GM18909 (cell line): ENCODE results near the gene C1QB.
"Not testable (repeated sequence)": the region's sequence is repeated elsewhere in the genome, so short reads cannot be mapped to it uniquely, and the experiment has no call there.

Experiments used
- ATAC-seq: cut with Tn5 transposase; IDR thresholded peaks from one replicate; pipeline ENCODE4 v1.9.1; 2021; ENCODE audit warnings: mild to moderate bottlenecking; ENCODE audit not compliant: unreplicated experiment, poor library complexity

Gene C1QB

DNA sequence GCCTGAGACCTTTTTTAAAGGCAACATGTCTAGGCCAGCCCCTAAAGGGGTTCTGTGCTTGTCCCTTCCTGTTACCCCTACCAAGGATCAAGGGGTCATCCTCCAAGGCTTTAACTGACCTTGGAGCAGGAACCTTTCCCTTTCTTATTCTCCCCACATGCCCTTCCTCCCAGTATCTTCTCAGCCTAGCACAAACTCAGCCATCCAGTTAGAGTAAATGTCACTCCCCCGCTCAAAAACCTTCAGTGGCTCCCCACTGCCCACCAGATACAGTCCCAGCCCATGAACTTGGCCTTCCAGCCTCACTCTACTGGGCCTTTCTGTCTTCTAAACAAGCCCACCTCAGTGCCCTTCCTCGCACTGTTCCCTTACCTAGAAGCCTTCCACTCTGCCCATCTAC lies 8.8 kb downstream of the C1QB start:
- no peak for ATAC-seq

DNA sequence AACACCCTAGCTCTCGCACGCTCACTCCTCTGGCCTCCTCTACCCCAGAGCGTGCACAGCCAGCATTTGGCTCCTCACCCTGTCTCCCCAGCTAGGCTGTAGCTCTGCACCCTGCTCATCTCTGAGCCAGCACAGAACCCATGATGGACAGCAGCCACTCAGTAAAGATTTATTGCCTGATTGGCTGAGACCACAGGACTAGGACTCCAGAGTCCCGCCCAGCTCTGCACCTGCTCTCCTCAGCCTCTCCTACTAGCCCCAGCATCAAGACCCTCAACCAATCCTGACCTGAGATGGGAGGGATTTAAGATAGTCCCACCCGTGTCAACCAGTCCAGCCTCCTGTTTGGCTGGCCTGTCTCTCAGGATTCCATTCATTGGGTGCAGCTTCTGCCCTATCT lies 9.3 kb downstream of the C1QB start:
- ATAC-seq: no peak

DNA sequence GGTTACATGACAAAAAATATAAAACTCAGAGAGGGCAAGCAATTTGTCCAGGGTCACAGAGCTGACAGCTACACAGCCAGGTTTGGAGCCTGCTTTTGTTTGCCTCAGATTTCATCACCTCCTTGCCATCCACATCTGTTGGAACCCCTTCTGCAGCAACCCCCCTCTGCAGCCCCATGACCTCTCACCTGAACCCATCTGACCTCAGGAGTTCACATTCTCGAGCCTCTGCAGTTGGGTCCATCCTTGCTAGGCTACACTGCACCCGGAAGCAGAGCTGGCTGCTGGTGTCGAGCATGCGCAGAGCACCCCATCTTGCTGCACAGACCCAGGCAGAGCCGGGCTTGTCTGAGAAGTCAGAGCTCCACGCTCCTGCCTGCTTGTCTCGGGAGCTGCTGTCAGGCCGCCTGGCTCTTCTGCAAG lies 10.0 kb downstream of the C1QB start:
- ATAC-seq: no peak

DNA sequence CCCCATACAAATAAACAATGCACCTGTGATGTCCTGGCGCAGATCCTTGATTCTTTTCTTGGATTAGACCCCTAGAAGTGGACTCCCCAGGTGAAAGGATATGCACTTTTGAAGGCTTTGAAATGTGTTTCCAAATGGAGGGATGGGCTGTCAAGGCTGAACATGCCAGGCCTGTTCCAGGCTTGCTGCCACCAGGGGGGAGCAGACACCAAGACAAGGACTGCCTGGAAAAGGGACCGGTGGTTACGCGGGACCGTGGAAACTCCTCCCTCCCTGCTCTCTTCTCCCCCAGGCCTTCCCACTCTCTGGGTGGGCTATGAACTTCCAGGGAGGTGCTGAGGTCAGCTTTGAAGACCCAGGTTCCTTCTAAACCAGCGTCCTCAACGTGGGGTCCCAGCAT lies 12.7 kb downstream of the C1QB start:
- ATAC-seq: no peak

DNA sequence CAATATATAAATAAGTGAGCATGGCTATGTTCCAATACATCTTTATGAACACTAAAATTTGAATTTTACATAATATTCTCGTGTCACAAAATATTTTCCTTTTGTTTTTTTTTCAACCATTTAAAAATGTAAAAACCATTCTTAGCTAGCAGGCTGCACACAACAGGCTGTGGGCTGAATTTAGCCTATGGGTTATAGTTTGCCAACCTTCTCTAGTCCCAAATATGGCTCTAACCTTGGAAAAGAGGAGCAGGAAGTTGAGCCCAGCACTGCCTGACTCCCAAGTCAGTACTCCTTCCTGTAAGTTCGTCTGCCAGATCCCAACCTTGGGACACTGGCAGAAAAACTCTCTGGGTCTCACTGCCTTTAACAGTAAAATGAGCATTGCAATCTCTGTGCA lies 13.4 kb downstream of the C1QB start:
- ATAC-seq: no peak

DNA sequence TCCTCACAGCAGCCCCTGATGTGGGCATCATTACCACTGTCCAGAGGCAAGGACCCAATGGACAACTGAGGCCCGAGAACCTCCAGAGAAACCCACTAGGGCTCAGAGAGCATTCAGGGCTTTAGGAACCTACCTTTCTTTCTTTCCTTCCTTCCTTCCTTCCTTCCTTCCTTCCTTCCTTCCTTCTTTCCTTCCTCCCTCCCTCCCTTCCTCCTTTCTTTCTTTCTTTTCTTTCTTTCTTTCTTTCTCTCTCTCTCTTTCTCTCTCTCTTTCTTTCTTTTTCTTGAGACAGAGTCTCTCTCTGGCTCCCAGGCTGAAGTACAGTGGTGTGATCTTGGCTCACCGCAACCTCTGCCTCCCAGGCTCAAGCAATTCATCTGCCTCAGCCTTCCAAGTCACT lies 15.8 kb downstream of the C1QB start:
- not testable (repeated sequence) for ATAC-seq

DNA sequence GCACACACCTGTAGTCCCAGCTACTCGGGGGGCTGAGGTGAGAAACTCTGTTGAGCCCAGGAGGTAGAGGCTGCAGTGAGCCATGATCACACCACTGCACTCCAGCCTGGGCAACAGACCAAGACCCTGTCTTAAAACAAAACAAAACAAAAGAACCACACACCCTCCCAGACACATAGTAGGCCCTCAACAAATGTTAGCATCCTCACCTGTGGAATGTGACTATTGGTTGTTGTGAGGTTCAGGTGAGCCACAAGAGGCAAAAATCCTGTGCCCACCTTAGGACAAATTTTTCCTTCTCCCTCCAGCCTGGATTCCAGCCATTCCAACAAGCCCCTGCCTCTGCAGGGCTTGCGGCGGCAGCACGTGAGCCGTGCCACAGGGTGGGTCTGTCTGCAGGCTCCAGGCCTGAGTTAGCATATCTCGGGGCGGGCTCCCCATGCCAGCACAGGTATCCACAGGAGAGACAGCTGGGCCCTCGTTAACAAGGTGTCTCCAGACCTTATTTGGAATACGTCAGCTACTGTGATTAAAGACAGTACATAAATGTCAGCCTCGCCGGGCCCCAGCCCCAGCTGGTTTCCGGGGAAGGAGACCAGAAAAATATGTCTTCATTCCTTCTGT lies 17.4 kb downstream of the C1QB start:
- no peak for ATAC-seq

DNA sequence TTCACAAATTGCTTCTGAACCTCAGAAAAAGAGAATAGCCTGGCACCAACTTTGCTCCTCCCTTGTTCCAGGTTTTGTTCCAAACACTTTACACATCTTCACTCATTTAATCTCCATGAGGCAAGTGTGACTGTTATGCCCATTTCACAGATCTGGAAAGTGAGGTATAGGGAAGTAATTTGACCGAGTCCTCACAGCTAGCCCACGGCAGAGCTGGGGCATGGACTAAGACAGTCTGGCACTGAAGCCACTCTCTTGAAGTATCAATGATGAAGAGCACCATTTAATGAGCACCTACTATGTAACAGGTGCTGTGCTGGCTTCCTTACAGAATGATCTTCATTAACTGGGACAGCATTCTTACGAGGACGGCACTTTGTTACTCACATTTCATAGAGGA lies 19.0 kb downstream of the C1QB start:
- no peak for ATAC-seq

DNA sequence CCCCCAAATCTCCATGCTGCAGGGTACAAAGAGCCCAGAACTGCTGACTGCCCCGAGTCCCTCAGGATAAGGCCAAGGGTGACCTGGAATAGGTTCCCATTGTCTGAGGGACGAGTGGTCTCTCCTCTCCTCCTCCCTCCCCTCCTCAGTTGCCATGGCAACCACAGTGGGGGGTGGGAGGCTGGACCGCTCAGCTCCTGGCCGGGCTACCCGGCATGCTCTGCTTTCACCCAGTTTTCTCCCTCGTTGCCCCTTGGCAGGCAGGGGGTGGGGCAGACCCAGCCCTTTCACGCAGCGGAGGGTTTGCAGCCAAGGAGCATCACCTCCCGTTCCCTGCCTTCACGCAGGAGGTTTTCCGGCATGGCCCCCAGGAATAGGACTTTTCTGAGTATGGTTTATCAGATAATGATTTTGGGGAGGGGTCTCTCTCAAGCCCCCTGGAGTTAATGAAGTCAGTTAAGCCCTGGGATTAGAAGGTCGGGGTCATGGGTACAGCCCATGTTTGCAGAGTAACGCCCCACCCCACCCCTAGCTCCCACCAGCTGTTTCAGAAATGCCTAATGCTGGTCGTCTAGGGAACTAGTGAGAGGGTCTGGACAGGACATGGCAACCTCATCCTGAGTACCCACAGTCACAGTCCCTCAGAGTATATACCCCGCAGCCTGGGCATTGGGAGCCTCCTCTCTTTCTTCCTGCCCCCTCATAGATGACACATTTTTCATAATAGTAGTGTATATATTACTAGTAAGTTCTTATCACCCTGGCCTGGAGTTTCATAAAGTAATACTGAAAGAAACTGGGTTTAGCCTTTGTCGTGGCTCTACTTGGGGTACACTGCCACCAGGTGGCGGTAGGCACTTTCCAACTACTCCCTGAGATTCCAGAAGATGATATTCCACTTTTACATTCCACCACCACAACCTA lies 20.7 kb downstream of the C1QB start:
- ATAC-seq: no peak

DNA sequence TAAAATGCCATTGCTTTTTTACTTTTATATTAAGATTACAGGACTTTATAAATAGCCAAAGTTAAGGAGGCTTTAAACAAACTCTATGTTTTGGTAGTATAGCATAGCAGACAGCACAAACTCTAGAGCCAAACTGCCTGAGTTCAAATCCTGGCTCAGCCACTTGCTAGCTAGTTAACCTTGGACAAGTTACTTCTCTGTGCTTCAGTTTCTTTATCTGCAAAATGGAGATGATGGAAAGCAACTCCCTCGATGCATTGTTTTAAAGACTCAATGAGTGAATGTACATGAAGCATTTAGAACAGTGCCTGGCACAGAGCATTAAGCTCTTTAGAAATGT lies 21.3 kb downstream of the C1QB start:
- no peak for ATAC-seq

DNA sequence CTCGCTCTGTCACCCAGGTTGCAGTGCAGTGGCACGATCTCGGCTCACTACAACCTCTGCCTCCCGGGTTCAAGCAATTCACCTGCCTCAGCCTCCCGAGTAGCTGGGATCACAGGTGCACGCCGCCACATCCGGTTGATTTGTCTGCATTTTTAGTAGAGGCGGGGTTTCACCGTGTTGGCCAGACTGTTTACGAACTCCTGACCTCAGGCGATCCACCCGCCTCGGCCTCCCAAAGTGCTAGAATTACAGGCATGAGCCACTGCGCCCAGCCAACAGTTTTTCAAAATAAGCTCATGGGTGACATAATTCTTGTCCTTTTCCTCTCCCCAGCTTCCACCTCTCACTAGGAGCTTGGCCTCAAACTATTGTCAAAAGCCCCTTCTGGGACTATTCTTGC lies 23.1 kb downstream of the C1QB start:
- ATAC-seq: not testable (repeated sequence)

DNA sequence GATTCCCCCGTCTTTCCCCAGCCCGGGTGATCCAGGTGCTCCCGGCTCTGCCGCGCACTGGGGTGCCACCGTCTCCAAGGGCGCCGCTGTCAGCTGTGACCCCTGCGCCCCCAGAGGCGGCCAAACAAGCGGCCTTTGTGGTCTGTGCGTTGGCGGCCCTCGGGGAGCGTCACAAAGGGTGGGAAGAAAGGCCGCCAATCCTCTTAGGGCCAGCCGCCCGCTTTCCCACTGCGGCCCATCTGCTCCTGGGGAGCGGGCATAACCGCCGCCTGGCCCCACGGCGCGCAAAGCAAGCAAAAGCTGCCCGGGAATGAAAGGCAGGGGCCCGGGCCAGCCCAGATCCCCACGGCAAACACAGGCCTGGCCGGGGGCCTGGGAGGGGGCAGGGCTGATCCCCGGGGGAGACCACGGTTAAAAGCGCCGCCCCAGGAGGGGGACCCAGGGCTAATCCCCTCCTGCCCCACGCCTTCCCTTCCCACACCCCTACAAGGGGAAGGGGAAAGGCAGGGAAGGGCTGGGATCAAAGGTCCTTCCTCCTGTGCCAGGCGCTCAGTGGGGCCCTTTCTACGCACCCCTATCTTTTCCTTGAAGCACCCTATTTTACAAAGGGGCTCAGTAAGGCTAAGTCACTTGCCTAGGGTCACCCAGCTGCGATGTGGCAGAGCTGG lies 24.0 kb downstream of the C1QB start:
- no peak for ATAC-seq

DNA sequence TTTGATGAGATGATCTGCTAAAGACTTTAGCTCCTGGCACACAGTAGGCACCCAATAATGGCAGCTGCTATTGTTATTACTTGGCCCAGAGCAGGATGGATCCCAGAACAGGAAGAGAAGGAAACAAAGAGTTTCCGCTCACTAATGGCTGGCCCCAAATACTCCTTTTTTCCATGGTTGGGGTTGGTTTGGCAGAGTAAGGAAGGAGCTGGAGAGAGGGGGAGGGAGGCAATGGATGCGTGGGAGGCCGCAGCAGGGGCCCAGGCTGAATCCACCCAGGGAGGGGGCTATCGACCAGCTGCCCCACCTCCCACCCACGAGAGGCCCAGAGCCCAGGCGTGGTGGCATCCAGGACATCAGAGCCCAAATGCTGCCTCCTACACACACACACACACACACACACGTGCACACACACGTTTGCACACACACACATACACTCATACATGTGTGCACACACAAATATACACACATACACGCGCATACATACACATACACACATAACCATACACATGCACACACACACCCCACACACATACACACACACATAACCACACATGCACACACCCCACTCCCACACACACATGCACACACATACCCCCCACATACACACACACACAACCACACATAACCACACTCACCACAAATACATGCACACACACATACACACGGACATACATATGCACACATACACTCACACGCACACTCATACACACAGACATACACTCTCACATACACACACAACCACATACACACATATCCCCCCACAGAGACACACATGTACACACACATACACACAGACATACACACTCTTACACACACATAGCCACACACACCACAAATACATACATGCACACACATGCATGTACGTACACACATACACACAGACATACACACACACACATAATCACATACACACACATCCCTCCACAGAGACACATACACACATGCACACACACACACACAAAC lies 25.2 kb downstream of the C1QB start:
- no peak for ATAC-seq

DNA sequence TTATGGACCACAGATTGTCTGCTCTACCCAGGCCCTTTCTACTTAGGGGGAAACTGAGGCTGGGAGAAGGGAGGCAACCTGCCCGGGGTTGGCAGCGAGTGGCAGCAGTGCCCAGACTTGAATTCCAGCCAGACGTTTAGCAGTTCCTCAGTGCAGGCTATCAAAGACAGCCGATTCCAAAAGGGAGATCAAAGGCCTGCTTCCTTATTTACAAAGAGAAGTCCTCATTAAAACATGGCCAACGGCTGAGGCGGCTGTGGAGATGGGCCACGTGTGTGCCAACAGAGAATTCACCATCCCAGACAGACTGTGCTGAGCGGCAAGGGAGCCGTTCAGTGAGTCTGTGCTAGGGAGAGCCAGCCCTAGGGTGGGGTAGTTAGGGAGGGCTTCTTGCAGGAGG lies 27.7 kb downstream of the C1QB start:
- ATAC-seq: no peak

DNA sequence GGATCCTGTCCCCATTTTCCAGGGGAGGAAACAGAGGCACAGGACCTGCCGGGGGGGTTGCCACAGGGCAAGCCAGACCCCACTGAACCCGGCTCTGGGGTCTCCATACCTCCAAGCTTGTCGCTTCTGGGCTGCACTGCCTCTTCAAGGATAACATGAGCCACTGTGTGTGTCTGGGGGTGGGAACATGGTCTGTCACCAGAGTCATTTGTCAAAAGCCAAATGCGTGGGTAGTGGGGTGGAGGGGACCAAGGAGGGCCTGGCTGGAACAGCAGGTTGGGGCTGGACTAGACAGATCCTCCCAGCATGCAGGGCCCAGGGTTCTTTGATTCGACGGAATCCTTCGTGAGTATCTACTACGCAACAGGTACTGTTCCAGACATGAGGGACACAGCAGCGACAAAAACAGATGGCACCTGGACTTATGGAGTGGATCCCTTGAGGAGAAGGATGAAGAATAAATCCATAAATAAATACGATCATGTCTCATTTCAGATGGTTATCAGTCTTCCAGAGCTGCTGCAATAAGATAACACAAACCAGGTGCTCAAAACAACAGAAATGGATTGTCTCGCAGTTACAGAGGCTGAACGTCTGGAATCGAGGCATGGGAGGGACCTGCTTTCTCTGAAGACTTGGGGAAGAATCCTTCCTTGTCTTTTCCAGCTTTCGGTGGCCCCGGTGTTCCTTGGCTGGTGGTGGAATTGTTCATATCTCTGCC lies 28.7 kb downstream of the C1QB start:
- no peak for ATAC-seq

DNA sequence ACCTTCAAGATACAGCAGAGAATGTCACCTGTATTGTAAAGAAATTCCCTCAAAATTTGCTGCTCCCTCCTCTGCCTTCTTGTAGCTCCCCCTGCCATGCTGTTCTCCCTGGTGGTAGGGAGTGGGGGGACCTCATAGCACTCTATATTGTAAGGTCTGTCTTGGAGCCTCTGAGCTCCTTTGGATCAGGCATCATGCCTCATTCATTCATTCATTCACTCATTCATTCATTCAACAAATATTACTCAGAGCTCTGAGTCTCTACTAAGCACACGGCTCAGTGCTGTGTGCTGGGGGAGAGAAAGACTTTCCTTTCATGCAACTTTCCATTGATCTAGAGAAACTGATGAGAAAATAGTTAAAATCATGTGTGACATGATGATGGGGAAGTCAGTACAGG lies 30.5 kb downstream of the C1QB start:
- no peak for ATAC-seq

DNA sequence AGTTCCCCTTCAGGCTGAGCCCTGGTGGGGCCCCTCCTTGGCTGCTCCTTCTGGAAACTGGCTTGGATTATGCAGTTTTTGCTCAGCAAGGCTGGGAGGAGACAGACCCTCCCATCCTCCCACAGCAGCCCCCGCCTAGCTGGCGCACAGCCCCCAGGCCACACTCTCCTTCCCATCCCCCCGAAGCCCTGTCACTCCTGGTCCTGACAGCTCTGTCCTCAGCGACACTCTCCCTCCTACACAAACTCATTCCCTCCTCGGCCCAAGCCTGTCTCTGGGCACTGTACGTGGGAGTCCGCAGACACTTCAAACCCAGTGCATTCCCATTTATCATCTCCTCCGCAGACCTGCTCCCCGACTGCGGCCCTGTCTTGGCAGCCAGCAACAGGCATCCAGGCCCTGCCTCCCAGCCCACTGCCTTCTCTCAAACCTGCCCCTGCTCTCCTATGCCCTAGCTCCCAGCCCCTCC lies 32.6 kb downstream of the C1QB start:
- no peak for ATAC-seq

DNA sequence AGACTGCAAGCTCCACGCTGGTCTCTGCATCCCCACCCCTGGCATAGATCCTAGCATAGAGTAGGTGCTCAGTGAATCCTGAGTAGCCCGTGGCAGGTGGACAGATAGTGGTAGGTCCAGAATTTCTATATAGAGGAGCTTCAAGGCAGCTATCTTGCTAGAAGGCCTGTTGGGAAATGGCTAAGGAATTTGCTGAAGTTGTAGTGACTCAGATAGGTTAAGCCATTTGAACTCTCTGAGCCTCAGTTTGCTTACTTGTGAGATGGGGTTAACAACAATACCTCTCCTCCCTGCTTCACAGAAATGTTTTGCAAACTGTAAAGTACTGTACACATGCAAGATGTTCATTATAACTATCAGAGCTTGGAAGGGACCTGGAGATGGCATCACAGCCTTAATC lies 34.2 kb downstream of the C1QB start:
- ATAC-seq: no peak

DNA sequence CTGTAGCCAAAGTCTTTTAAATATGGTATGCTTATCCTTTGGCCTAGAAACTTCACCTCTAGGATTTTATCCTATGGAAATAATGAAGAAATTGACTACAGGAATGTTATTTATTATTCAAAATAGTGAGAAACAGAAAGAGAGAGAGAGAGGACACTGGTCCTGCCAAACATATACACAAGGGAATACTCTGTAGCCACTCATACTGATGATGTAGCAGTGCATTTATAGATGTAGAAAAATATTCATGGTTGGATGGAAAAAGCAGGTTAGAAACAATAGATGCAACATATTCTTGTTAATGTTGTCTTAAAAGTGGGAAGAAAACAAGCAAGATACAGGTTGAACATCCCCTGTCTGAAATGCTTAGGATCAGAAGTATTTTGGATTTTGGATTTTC lies 35.4 kb downstream of the C1QB start:
- no peak for ATAC-seq

DNA sequence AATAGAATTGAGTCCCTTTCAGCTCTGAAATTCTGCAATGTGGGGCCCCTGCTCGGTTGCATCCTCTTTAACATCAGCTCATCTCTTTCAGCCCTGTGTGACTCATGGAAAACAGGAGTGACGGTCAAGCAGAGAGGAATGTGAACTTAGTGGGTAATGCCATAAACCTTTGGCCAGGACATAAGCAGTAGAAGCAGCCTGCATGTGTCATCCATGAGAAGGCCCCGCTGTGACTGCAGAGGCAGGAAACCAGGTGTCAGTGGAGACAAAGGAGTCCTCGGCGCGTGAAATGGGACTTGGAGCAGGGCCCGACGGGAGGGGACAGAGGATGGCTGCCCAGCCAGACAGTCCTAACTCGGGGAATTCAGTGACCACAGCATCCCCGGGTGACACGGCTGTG lies 36.5 kb downstream of the C1QB start:
- ATAC-seq: no peak
